Lung (tissue), 12 donors: Measurements from ENCODE around the gene MAU2. TPM values are rescaled to one million over a fixed set of nuclear protein-coding genes. Genes with fewer than 3 reads are reported as not detected.
"Not testable (repeated sequence)": the region's sequence is repeated elsewhere in the genome, so short reads cannot be mapped to it uniquely, and the experiment has no call there.

Source experiments
- ATAC-seq: fragments of 200-7000 bp; cut with Tn5 transposase; one replicate; pipeline ENCODE4 v1.9.1; 2020; ENCODE audit warnings: moderate number of reproducible peaks; ENCODE audit not compliant: insufficient read depth, low FRiP score
- DNase-seq, 3 donors: peaks; one replicate each; pipeline ENCODE4 v3.0.0-alpha.2; 2013 to 2017
- H3K27ac ChIP-seq, 2 donors: one replicate each; pipeline ENCODE4 v1.5.1; 2013; ENCODE audit warnings: mild to moderate bottlenecking in 2 of 2, moderate library complexity in 2 of 2, control low read depth in 1 of 2, inconsistent platforms in 1 of 2, low read depth in 1 of 2, low read length in 1 of 2
- H3K27me3 ChIP-seq, 3 donors: one replicate each; pipeline ENCODE4 v1.5.1; 2013; ENCODE audit warnings: low read length in 2 of 3; ENCODE audit not compliant: control insufficient read depth in 3 of 3, insufficient read depth in 3 of 3
- H3K36me3 ChIP-seq, 4 donors: one replicate each; pipeline ENCODE4 v1.5.1; 2013; ENCODE audit warnings: low read length in 4 of 4, mild to moderate bottlenecking in 1 of 4, moderate library complexity in 1 of 4; ENCODE audit not compliant: control insufficient read depth in 4 of 4, insufficient read depth in 4 of 4
- H3K4me1 ChIP-seq, 5 donors: one replicate each; pipeline ENCODE4 v1.5.1; 2013; ENCODE audit warnings: low read length in 5 of 5, mild to moderate bottlenecking in 2 of 5, moderate library complexity in 1 of 5; ENCODE audit not compliant: control insufficient read depth in 5 of 5, insufficient read depth in 5 of 5
- H3K4me3 ChIP-seq: one replicate; pipeline ENCODE4 v1.5.1; 2013; ENCODE audit warnings: mild to moderate bottlenecking, control low read depth, moderate library complexity
- H3K9ac ChIP-seq, 2 donors: one replicate each; pipeline ENCODE4 v1.5.1; 2013; ENCODE audit warnings: low read length in 2 of 2, control low read depth in 1 of 2; ENCODE audit not compliant: insufficient read depth in 1 of 2
- H3K9me3 ChIP-seq, 4 donors: one replicate each; pipeline ENCODE4 v1.5.1; 2013; ENCODE audit warnings: low read length in 3 of 4, mild to moderate bottlenecking in 1 of 4, moderate library complexity in 1 of 4; ENCODE audit not compliant: control insufficient read depth in 4 of 4, insufficient read depth in 3 of 4
- WGBS, 2 donors: extraction: QIAGEN DNeasy Blood & Tissue Kit; methylation state at CpG; one replicate each; pipeline ENCODE4 v1.1.7; 2013; 5-methylcytosine and 5-hydroxymethylcytosine counted together
- polyA plus RNA-seq, 2 donors: library from polyadenylated mRNA; stranded (reverse); fragments of 200-250 nt; gene quantifications; one replicate each; pipeline ENCODE4 v1.2.1, GENCODE V29; 2013
- total RNA-seq, 2 donors: library from RNA; depleted of rRNA in 1 of 2; stranded (reverse); fragments of >200 nt in 1 of 2; gene quantifications; one replicate each; pipeline ENCODE4 v1.2.1, GENCODE V29; 2014 to 2021
- TF ChIP-seq, protein P1 (sequence below): IDR thresholded peaks from 2 replicates; pipeline ENCODE4 v1.5.1; 2012; ENCODE audit warnings: mild to moderate bottlenecking; ENCODE audit errors: control extremely low read depth, extremely low read depth
- donor health status: control.
- donor health status: control.
- donor health status: Bipolar disorder and iron deficiency.
- donor health status: healthy.
- donor health status: DM: yes; HTN: yes; CAD: no.

The MAU2 gene
- total and polyA plus RNA-seq, 4 donors = 21.6 to 68.0 (median 44.5) TPM

DNA sequence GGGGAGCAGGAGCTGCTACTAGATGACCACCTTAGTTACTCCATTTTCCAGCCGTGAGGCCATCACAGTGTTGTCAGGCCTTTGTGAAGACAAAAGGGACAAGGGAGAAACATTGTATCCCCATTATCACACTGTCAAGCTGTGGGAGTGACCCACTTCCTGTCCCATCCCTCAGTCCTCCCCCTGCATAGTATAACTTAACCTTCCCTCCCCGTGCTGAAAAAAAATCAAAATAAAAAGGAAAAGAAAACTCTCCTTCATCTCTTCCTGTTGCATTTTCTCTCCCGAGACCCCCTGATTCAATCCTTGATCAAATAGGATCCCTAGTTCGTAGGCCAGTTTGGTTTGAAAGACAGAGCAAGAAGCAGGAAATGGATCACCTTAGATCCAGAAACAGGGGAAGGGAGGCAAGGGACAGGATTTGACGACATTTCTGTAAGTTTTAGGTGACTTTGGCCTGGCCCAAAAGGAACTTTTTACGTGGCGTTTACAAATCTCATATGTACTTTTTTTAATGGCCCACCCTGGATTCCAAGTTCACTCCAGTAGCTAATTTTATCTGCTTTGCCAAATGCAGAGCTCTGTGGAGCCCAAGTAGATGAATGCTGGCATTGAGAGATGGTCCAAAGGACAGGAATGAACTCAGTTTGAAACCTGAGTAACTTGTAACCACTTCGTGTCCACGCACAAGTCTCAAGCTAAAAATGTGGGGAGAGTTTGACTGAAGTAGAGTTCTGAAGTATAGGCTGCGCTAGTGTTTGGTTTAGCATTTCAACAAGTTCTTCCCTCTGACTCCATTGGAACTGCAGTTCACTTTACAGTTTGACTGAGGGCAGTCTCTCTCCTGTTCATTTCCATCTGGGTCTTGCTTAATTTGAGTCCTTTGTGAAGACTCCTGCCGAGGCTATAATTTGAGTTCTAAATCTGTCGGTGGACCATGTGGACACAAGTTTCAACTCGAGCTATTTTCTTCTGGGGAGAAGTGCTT, 68.2 kb downstream of the MAU2 start:
- Histone ChIP-seq H3K4me1 (peaks cover 7 to 34% (median 12%) of the 10 kb centered on the region in 5 donors), H3K9me3 (no peaks in the 10 kb centered on the region), H3K27me3 (no peaks in the 10 kb centered on the region), H3K4me3 (no peak overlapping the region), H3K27ac (peak overlapping the region; percentile 34 to 66), H3K9ac (peak overlapping the region in 1 of 2 donors; percentile 38), H3K36me3 (peaks cover 0 to 1% (median 0%) of the 10 kb centered on the region in 4 donors)
- DNase-seq (peak in 1 of 3 donors; percentile 64), ATAC-seq (no peak)
- TF ChIP-seq, protein P1, sequence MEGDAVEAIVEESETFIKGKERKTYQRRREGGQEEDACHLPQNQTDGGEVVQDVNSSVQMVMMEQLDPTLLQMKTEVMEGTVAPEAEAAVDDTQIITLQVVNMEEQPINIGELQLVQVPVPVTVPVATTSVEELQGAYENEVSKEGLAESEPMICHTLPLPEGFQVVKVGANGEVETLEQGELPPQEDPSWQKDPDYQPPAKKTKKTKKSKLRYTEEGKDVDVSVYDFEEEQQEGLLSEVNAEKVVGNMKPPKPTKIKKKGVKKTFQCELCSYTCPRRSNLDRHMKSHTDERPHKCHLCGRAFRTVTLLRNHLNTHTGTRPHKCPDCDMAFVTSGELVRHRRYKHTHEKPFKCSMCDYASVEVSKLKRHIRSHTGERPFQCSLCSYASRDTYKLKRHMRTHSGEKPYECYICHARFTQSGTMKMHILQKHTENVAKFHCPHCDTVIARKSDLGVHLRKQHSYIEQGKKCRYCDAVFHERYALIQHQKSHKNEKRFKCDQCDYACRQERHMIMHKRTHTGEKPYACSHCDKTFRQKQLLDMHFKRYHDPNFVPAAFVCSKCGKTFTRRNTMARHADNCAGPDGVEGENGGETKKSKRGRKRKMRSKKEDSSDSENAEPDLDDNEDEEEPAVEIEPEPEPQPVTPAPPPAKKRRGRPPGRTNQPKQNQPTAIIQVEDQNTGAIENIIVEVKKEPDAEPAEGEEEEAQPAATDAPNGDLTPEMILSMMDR = no peak
- WGBS, 2 donors = 47 to 58% methylated on average over 13 of the region's 13 CpGs

- H3K4me1 ChIP-seq = peaks cover 7 to 34% (median 16%) of the 10 kb centered on the region in 5 donors
- not testable (repeated sequence) for H3K9ac ChIP-seq, H3K36me3 ChIP-seq, ATAC-seq, H3K27me3 ChIP-seq, H3K4me3 ChIP-seq, H3K9me3 ChIP-seq, DNase-seq
- WGBS, 2 donors = 88 to 92% methylated on average over 12 of the region's 12 CpGs
- H3K27ac ChIP-seq = peak overlapping the region in 1 of 2 donors; percentile 43
Measured at GRCh38 chr19:19389683-19390082, 69.1 kb downstream of the MAU2 start.

GRCh38 chr19:19394333-19394732, 73.7 kb downstream of the MAU2 start:
- 80 to 88% methylated on average over 7 of the region's 7 CpGs for WGBS, 2 donors
- H3K4me3 ChIP-seq, H3K9me3 ChIP-seq, H3K36me3 ChIP-seq, DNase-seq, H3K27me3 ChIP-seq, ATAC-seq, H3K9ac ChIP-seq: not testable (repeated sequence)
- H3K4me1 ChIP-seq = peaks cover 0 to 18% (median 13%) of the 10 kb centered on the region in 5 donors
- peak overlapping the region in 1 of 2 donors; percentile 74 for H3K27ac ChIP-seq

GRCh38 chr19:19399733-19400433, 79.3 kb downstream of the MAU2 start:
- Histone ChIP-seq H3K9me3 (no peaks in the 10 kb centered on the region), H3K36me3 (no peaks in the 10 kb centered on the region), H3K27ac (peak overlapping the region in 1 of 2 donors; percentile 17), H3K4me1 (peaks cover 6 to 20% (median 8%) of the 10 kb centered on the region in 5 donors), H3K27me3 (no peaks in the 10 kb centered on the region), H3K9ac (peak overlapping the region in 1 of 2 donors; percentile 46), H3K4me3 (no peak overlapping the region)
- no peak for ATAC-seq
- 39 to 48% methylated on average over 9 of the region's 9 CpGs for WGBS, 2 donors
- DNase-seq = peak; percentile 79 to 93 (median 93)
- TF ChIP-seq, protein P1 = no peak
